PC-9 (cell line): ENCODE data around the gene SREBF2. TPM values are rescaled to one million over a fixed set of nuclear protein-coding genes. Genes with fewer than 3 reads are reported as not detected.

Source experiments
- BruUV-seq: library from RNA; stranded (reverse); fragments of 400-500 nt; replicated peaks from 2 replicates; lab custom pipeline; 2021; lab: Mats Ljungman, UMichigan
- CTCF ChIA-PET: fragments of 300-600 bp; sonication (Branson Sonifier 250); formaldehyde crosslinking; loops from one replicate; lab custom pipeline; 2022; ENCODE audit warnings: antibody characterized with exemption; lab: Charles Lee
- POLR2A ChIA-PET: fragments of 300-600 bp; sonication (Branson Sonifier 250); formaldehyde crosslinking; loops from one replicate; lab custom pipeline; 2022; ENCODE audit warnings: antibody characterized with exemption; ENCODE audit not compliant: unreplicated experiment; lab: Charles Lee
- DNase-seq, 2 experiments: peaks; one replicate each; pipeline versions ENCODE4 v3.0.0 to v3.0.0-alpha.2; 2015 to 2022; ENCODE audit warnings: mixed read lengths in 1 of 2
- H2AFZ ChIP-seq: fragments of 200-600 bp; sonication (generic); 2 replicates; pipeline ENCODE4 v1.8.1; 2017; ENCODE audit warnings: antibody characterized with exemption
- H3F3A ChIP-seq: fragments of 200-600 bp; sonication (generic); 2 replicates; pipeline ENCODE4 v1.8.1; 2017; ENCODE audit warnings: antibody characterized with exemption, mild to moderate bottlenecking, low read depth; ENCODE audit not compliant: insufficient read depth
- H3K27ac ChIP-seq: fragments of 200-600 bp; sonication (generic); 2 replicates; pipeline ENCODE4 v1.6.1; 2016; ENCODE audit warnings: mixed run types
- H3K27me3 ChIP-seq: fragments of 200-600 bp; sonication (generic); 2 replicates; pipeline ENCODE4 v1.6.1; 2016; ENCODE audit warnings: low read depth, mixed run types; ENCODE audit not compliant: insufficient read depth
- H3K36me3 ChIP-seq: fragments of 200-600 bp; sonication (generic); 2 replicates; pipeline ENCODE4 v1.6.1; 2016; ENCODE audit warnings: low read depth, mixed run types
- H3K4me1 ChIP-seq: fragments of 200-600 bp; sonication (generic); replicated peaks from 2 replicates; pipeline ENCODE4 v1.6.1; 2016; ENCODE audit warnings: mixed run types; ENCODE audit not compliant: insufficient read depth
- H3K4me2 ChIP-seq: fragments of 200-600 bp; sonication (generic); 2 replicates; pipeline ENCODE4 v1.6.1; 2017; ENCODE audit warnings: mixed run types
- H3K4me3 ChIP-seq: fragments of 200-600 bp; sonication (generic); 2 replicates; pipeline ENCODE4 v1.6.1; 2016; ENCODE audit warnings: mixed run types
- H3K79me2 ChIP-seq: fragments of 200-600 bp; sonication (generic); 2 replicates; pipeline ENCODE4 v1.6.1; 2017; ENCODE audit warnings: low read depth, mixed run types
- H3K9me2 ChIP-seq: fragments of 200-600 bp; sonication (generic); 2 replicates; pipeline ENCODE4 v1.8.1; 2017; ENCODE audit warnings: mild to moderate bottlenecking; ENCODE audit not compliant: insufficient read depth
- H3K9me3 ChIP-seq: fragments of 200-600 bp; sonication (generic); 2 replicates; pipeline ENCODE4 v1.8.1; 2016; ENCODE audit warnings: low read depth; ENCODE audit not compliant: insufficient read depth
- H4K20me1 ChIP-seq: fragments of 200-600 bp; sonication (generic); 2 replicates; pipeline ENCODE4 v1.8.1; 2017; ENCODE audit not compliant: insufficient read depth
- CTCF ChIP-seq: fragments of 200-600 bp; sonication (generic); conservative IDR thresholded peaks from 2 replicates; pipeline ENCODE4 v1.6.1; 2017; ENCODE audit warnings: mixed run types, antibody characterized with exemption, mild to moderate bottlenecking, moderate library complexity
- EZH2 ChIP-seq: fragments of 200-600 bp; sonication (generic); IDR thresholded peaks from 2 replicates; pipeline ENCODE4 v1.8.0; 2017; ENCODE audit warnings: antibody characterized with exemption, low read depth
- intact Hi-C: fragments of 100-400 bp; cut with micrococcal nuclease; formaldehyde crosslinking; loops from one replicate; pipeline ENCODE4 v1.10.0; 2022; ENCODE audit not compliant: unreplicated experiment
- total RNA-seq: library from RNA; stranded (reverse); gene quantifications from 2 replicates; pipeline ENCODE4 v1.2.3, GENCODE V29; 2021

SREBF2 gene
- total RNA-seq, 1 experiment from 2014 or later = 196 TPM

GRCh38 chr22:41928593-41929417 is 95.9 kb downstream of the SREBF2 start:
- no TSS peak for BruUV-seq
- Histone ChIP-seq H3F3A (peaks cover 15% of the 10 kb centered on the region; the same call in 1 of the 2 replicates), H3K9me2 (no peaks in the 10 kb centered on the region), H3K9me3 (no peaks in the 10 kb centered on the region), H3K36me3 (no peaks in the 10 kb centered on the region), H3K4me2 (no peak overlapping the region), H4K20me1 (no peaks in the 10 kb centered on the region), H3K4me3 (no peak overlapping the region), H3K79me2 (no peaks in the 10 kb centered on the region), H3K27ac (no peak overlapping the region), H2AFZ (no peak overlapping the region), H3K27me3 (peaks cover 6% of the 10 kb centered on the region; the same call in 1 of the 2 replicates), H3K4me1 (no peaks in the 10 kb centered on the region)
- DNase-seq = no peak
- CTCF ChIA-PET = no interaction called here
- no peak for TF ChIP-seq CTCF
- intact Hi-C loops = no loop called here
- POLR2A ChIA-PET = no interaction called here

- Histone ChIP-seq H3K4me3 (no peak overlapping the region), H3F3A (peaks cover 15% of the 10 kb centered on the region; the same call in 1 of the 2 replicates), H3K79me2 (no peaks in the 10 kb centered on the region), H3K4me1 (no peaks in the 10 kb centered on the region), H4K20me1 (no peaks in the 10 kb centered on the region), H3K4me2 (no peak overlapping the region), H3K9me2 (no peaks in the 10 kb centered on the region), H3K27ac (no peak overlapping the region), H3K36me3 (no peaks in the 10 kb centered on the region), H2AFZ (no peak overlapping the region), H3K9me3 (no peaks in the 10 kb centered on the region), H3K27me3 (peaks cover 6% of the 10 kb centered on the region; the same call in 1 of the 2 replicates)
- POLR2A ChIA-PET = no interaction called here
- no TSS peak for BruUV-seq
- CTCF ChIA-PET = no interaction called here
- TF ChIP-seq EZH2 (no peak), CTCF (no peak)
- no peak for DNase-seq
- intact Hi-C loops = no loop called here
Measured at GRCh38 chr22:41929418-41929810, 96.5 kb downstream of the SREBF2 start.

- H3K9me2 ChIP-seq = no peaks in the 10 kb centered on the region
- no peaks in the 10 kb centered on the region for H3K4me1 ChIP-seq
- BruUV-seq = no TSS peak
- no peaks in the 10 kb centered on the region for H4K20me1 ChIP-seq
- H3K36me3 ChIP-seq = no peaks in the 10 kb centered on the region
- no peak for TF ChIP-seq EZH2
- TF ChIP-seq CTCF = no peak
- H3K4me3 ChIP-seq = no peak overlapping the region
- H3K27ac ChIP-seq = no peak overlapping the region
- H3K27me3 ChIP-seq = no peaks in the 10 kb centered on the region
- no peak for DNase-seq
- peaks cover 15% of the 10 kb centered on the region; the same call in 1 of the 2 replicates for H3F3A ChIP-seq
- H2AFZ ChIP-seq = no peak overlapping the region
- POLR2A ChIA-PET = no interaction called here
- H3K4me2 ChIP-seq = no peak overlapping the region
- CTCF ChIA-PET = interaction anchor here (0.6 kb wide), 1 partner anchor 26 kb away, joined by 4 read pairs; no protein-coding TSS in a partner anchor
- intact Hi-C loops = no loop called here
- no peaks in the 10 kb centered on the region for H3K79me2 ChIP-seq
- no peaks in the 10 kb centered on the region for H3K9me3 ChIP-seq
Measured at GRCh38 chr22:41931701-41932269, 98.9 kb downstream of the SREBF2 start.
